Measurements from ENCODE around the gene MYEOV.

GRCh38 chr11:69285091-69285490, 8.9 kb upstream of the MYEOV start:
- TF ChIP-seq CTCF (conservative IDR thresholded peaks at IDR 0.05) (no peak), EZH2 (IDR thresholded peaks at IDR 0.05; ENCODE audit: low read depth) (no peak)
